BJ (cell line): ENCODE results near the gene DENND4B. TPM values are rescaled to one million over a fixed set of nuclear protein-coding genes. Genes with fewer than 3 reads are reported as not detected.

ENCODE experiments used
- CTCF ChIA-PET: fragments of 350-600 bp; formaldehyde crosslinking; extraction: SDS; loops from one replicate; lab custom pipeline; 2021; ENCODE audit warnings: antibody characterized with exemption, inconsistent platforms; lab: Yijun Ruan, JAX
- POLR2A ChIA-PET: fragments of 300-600 bp; sonication (Branson Sonifier 250); formaldehyde crosslinking; extraction: SDS; loops from one replicate; lab custom pipeline; 2021; ENCODE audit warnings: antibody characterized with exemption; lab: Charles Lee
- DNase-seq: peaks from one replicate; pipeline ENCODE4 v3.0.0-alpha.2; 2011; ENCODE audit warnings: low read depth
- H3K27me3 ChIP-seq: 2 replicates; pipeline ENCODE4 v1.6.0; 2011; ENCODE audit warnings: low read length; ENCODE audit not compliant: control insufficient read depth, insufficient read depth
- H3K36me3 ChIP-seq: 2 replicates; pipeline ENCODE4 v1.5.1; 2011; ENCODE audit warnings: low read length; ENCODE audit not compliant: control insufficient read depth, insufficient read depth
- H3K4me3 ChIP-seq: 2 replicates; pipeline ENCODE4 v1.5.1; 2011; ENCODE audit warnings: low read depth, mild to moderate bottlenecking, control low read depth, low read length
- CTCF ChIP-seq: IDR thresholded peaks from 2 replicates; pipeline ENCODE4 v1.5.1; 2011; ENCODE audit warnings: low read depth, mild to moderate bottlenecking, control low read depth, inconsistent platforms, low read length, moderate library complexity; ENCODE audit not compliant: insufficient read depth
- polyA plus RNA-seq: library from polyadenylated mRNA; depleted of rRNA; stranded (reverse); fragments of >200 nt; gene quantifications from 2 replicates; pipeline ENCODE4 v1.2.3, GENCODE V29; 2011

DENND4B gene
- polyA plus RNA-seq, 1 experiment: 17.6 TPM

DNA sequence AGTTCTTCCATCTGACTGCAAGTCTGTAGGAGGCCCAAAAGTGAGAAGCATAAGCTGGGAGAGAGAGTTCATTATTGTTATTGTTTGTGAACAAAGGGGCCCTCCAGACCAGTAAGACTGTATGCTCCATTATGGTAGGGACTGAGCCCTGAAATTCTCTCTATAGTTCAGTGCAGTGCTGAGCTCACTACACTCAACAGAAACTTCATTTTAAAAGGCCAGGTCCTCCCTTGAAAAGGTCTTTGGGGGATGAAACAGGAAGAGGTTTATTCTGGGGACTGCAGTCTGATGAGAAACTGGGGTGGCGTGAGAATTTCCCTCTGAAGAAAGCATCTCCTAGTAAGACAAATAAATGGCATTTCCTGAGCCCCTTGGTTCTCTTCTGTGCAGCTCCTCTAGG, 18.3 kb downstream of the DENND4B start:
- ChIA-PET POLR2A (interaction anchor here (1.1 kb wide), 1 partner anchor 62 kb away, joined by 3 read pairs; no protein-coding TSS in a partner anchor), CTCF (interaction anchor here (0.8 to 1.1 kb wide), 2 partner anchors 10 to 39 kb away, joined by 3 read pairs; partner anchors contain the start of gene CREB3L4)
- no peak for DNase-seq
- TF ChIP-seq CTCF: no peak
- no peaks in the 10 kb centered on the region for H3K27me3 ChIP-seq
- H3K4me3 ChIP-seq: no peak overlapping the region
- peaks cover 13% of the 10 kb centered on the region for H3K36me3 ChIP-seq

DNA sequence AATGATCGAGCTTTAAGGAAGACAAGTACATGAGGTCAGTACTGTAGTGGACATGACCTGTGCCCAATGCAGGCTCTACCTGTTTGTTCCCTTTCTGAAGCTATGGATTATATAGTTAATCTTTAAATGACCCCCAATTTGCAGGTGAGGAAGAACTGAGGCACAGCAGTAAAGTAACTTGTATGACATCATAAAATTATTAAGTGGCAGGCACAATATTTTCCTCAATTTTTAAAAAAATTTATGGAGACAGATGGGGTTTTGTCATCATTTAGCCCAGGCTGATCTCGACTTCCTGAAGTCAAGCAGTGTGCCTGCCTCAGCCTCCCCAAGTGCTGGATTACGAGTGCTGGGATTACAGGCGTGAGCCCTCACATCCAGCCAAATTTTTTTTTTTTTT, 20.1 kb downstream of the DENND4B start:
- Histone ChIP-seq H3K4me3 (no peak overlapping the region), H3K36me3 (peaks cover 2% of the 10 kb centered on the region; the same call in 1 of the 2 replicates), H3K27me3 (no peaks in the 10 kb centered on the region)
- CTCF ChIA-PET: no interaction called here
- DNase-seq: no peak
- no peak for TF ChIP-seq CTCF
- POLR2A ChIA-PET: no interaction called here

- H3K4me3 ChIP-seq: peak within 1 kb of the TSS; percentile 76
- ChIA-PET POLR2A (interaction anchor here (0.6 to 1.0 kb wide), 2 partner anchors 15 to 39 kb away, joined by 6 read pairs; no protein-coding TSS in a partner anchor), CTCF (interaction anchor here (0.9 to 2.0 kb wide), 7 partner anchors 11 to 58 kb away, joined by 3 to 13 read pairs (median 4); partner anchors contain the start of gene DENND4B)
- H3K27me3 ChIP-seq: no peaks in the 10 kb centered on the region
- DNase-seq: peak; percentile 98
- H3K36me3 ChIP-seq: no peaks in the 10 kb centered on the region; the same call in 1 of the 2 replicates
- TF ChIP-seq CTCF: no peak
Observed at GRCh38 chr1:153922972-153923925, 23.3 kb downstream of the DENND4B start, which contains the start of gene GATAD2B. GATAD2B (minus strand) TSS chr1:153922972; CDS start chr1:153828347, 94,625 bp downstream.

GRCh38 chr1:153922076-153922971, 24.2 kb downstream of the DENND4B start:
- DNase-seq: no peak
- peak; percentile 13; the same call in 1 of the 2 replicates for TF ChIP-seq CTCF
- no peaks in the 10 kb centered on the region for H3K27me3 ChIP-seq
- H3K4me3 ChIP-seq: peak overlapping the region; percentile 76
- no peaks in the 10 kb centered on the region; the same call in 1 of the 2 replicates for H3K36me3 ChIP-seq
- ChIA-PET CTCF (interaction anchor here (0.6 to 3.3 kb wide), 10 partner anchors 11 to 125 kb away, joined by 3 to 15 read pairs (median 4); partner anchors contain the start of genes DENND4B and RAB13), POLR2A (interaction anchor here (0.5 to 1.0 kb wide), 3 partner anchors 16 to 67 kb away, joined by 6 to 9 read pairs (median 6); no protein-coding TSS in a partner anchor)
